GM18867 (cell line): ENCODE data around the gene IL17RA.
"Not testable (repeated sequence)": the region's sequence is repeated elsewhere in the genome, so short reads cannot be mapped to it uniquely, and the experiment has no call there.

Source experiments
- ATAC-seq: cut with Tn5 transposase; IDR thresholded peaks from one replicate; pipeline ENCODE4 v1.9.1; 2021; ENCODE audit warnings: mild to moderate bottlenecking, moderate library complexity; ENCODE audit not compliant: unreplicated experiment

The IL17RA gene

GRCh38 chr22:17120281-17120680 lies 35.5 kb downstream of the IL17RA start:
- no peak for ATAC-seq

GRCh38 chr22:17120711-17121232 lies 36.0 kb downstream of the IL17RA start:
- no peak for ATAC-seq

- ATAC-seq, result no peak
These were observed 36.7 kb downstream of the IL17RA start, which contains the start of gene TMEM121B for GRCh38 chr22:17121233-17122195. Gene TMEM121B, minus strand, starts transcription at chr22:17121360. Its CDS starts 233 bp downstream, at chr22:17121127.

GRCh38 chr22:17130199-17130598 lies 45.4 kb downstream of the IL17RA start:
- ATAC-seq, result no peak

- ATAC-seq, result no peak
These were observed 46.9 kb downstream of the IL17RA start for GRCh38 chr22:17131686-17132085.

- ATAC-seq, result no peak
These were observed 47.3 kb downstream of the IL17RA start for GRCh38 chr22:17132112-17132511.

GRCh38 chr22:17133137-17133536 lies 48.3 kb downstream of the IL17RA start:
- no peak for ATAC-seq

- ATAC-seq, result no peak
These were observed 50.5 kb downstream of the IL17RA start for GRCh38 chr22:17135153-17135760.

- ATAC-seq, result no peak
These were observed 52.4 kb downstream of the IL17RA start for GRCh38 chr22:17137170-17137569.

GRCh38 chr22:17137861-17138425 lies 53.1 kb downstream of the IL17RA start:
- ATAC-seq, result no peak

- ATAC-seq, result no peak
These were observed 53.7 kb downstream of the IL17RA start for GRCh38 chr22:17138513-17138912.

- ATAC-seq, result no peak
These were observed 55.2 kb downstream of the IL17RA start for GRCh38 chr22:17140022-17140421.

- no peak for ATAC-seq
These were observed 56.3 kb downstream of the IL17RA start for GRCh38 chr22:17140826-17141766.

- ATAC-seq, result no peak
These were observed 58.3 kb downstream of the IL17RA start for GRCh38 chr22:17143101-17143500.

- no peak for ATAC-seq
These were observed 59.0 kb downstream of the IL17RA start for GRCh38 chr22:17143826-17144225.

GRCh38 chr22:17145021-17145680 lies 60.4 kb downstream of the IL17RA start:
- no peak for ATAC-seq

- not testable (repeated sequence) for ATAC-seq
These were observed 62.7 kb downstream of the IL17RA start for GRCh38 chr22:17147458-17147857.

- no peak for ATAC-seq
These were observed 64.4 kb downstream of the IL17RA start for GRCh38 chr22:17149076-17149815.

GRCh38 chr22:17152340-17152739 lies 67.5 kb downstream of the IL17RA start:
- ATAC-seq, result no peak
